Fibroblast of skin of scalp (primary cell): ENCODE measurements around the gene C7orf57.
"Not testable (repeated sequence)": the region's sequence is repeated elsewhere in the genome, so short reads cannot be mapped to it uniquely, and the experiment has no call there.

ENCODE experiments used
- DNase-seq: peaks from one replicate; pipeline ENCODE4 v3.0.0-alpha.2; 2013

C7orf57 gene

GRCh38 chr7:48035967-48036478 lies 680 bp downstream of the C7orf57 start:
- DNase-seq: no peak

GRCh38 chr7:48038815-48039506 lies 3.6 kb downstream of the C7orf57 start:
- no peak for DNase-seq

- peak; percentile 17 for DNase-seq
Observed at GRCh38 chr7:48040944-48041652, 5.8 kb downstream of the C7orf57 start.

- peak; percentile 79 for DNase-seq
Observed at GRCh38 chr7:48041653-48041970, 6.3 kb downstream of the C7orf57 start.

GRCh38 chr7:48042216-48042615 lies 6.9 kb downstream of the C7orf57 start:
- peak; percentile 29 for DNase-seq

GRCh38 chr7:48042636-48043035 lies 7.3 kb downstream of the C7orf57 start:
- DNase-seq: no peak

GRCh38 chr7:48045195-48045765 lies 9.9 kb downstream of the C7orf57 start:
- no peak for DNase-seq

GRCh38 chr7:48046458-48046857 lies 11.1 kb downstream of the C7orf57 start:
- DNase-seq: no peak

GRCh38 chr7:48048113-48048512 lies 12.8 kb downstream of the C7orf57 start:
- DNase-seq: no peak

GRCh38 chr7:48049850-48050249 lies 14.5 kb downstream of the C7orf57 start:
- no peak for DNase-seq

- DNase-seq: peak; percentile 4
Observed at GRCh38 chr7:48052748-48053147, 17.4 kb downstream of the C7orf57 start.

- no peak for DNase-seq
Observed at GRCh38 chr7:48053736-48054135, 18.4 kb downstream of the C7orf57 start.

- no peak for DNase-seq
Observed at GRCh38 chr7:48058990-48059389, 23.6 kb downstream of the C7orf57 start.

- DNase-seq: no peak
Observed at GRCh38 chr7:48059706-48060105, 24.4 kb downstream of the C7orf57 start.

- DNase-seq: no peak
Observed at GRCh38 chr7:48063985-48064384, 28.6 kb downstream of the C7orf57 start.

- no peak for DNase-seq
Observed at GRCh38 chr7:48067475-48067874, 32.1 kb downstream of the C7orf57 start.

- DNase-seq: no peak
Observed at GRCh38 chr7:48074204-48074654, 38.9 kb downstream of the C7orf57 start.

- DNase-seq: no peak
Observed at GRCh38 chr7:48077423-48077822, 42.1 kb downstream of the C7orf57 start.

- no peak for DNase-seq
Observed at GRCh38 chr7:48078470-48078869, 43.1 kb downstream of the C7orf57 start.

GRCh38 chr7:48082378-48082777 lies 47.0 kb downstream of the C7orf57 start:
- DNase-seq: not testable (repeated sequence)

GRCh38 chr7:48083114-48083830 lies 47.9 kb downstream of the C7orf57 start:
- peak; percentile 63 for DNase-seq

- DNase-seq: peak; percentile 99
Observed at GRCh38 chr7:48084727-48085432, 49.5 kb downstream of the C7orf57 start.
